Neural cell (in vitro differentiated cells): Measurements from ENCODE around the gene P2RX3. TPM values are rescaled to one million over a fixed set of nuclear protein-coding genes. Genes with fewer than 3 reads are reported as not detected.

Source experiments
- H2AFZ ChIP-seq: fragments of 200-600, 300-800 bp; sonication (generic), shearing (Covaris generic); 2 replicates; pipeline ENCODE4 v1.6.0; 2014; ENCODE audit warnings: low read depth, mild to moderate bottlenecking, antibody characterized with exemption, low read length, moderate library complexity
- H3F3A ChIP-seq: fragments of 200-600 bp; shearing (Covaris generic); 2 replicates; pipeline ENCODE4 v1.6.1; 2016; ENCODE audit warnings: mild to moderate bottlenecking, moderate library complexity, mixed read lengths, antibody characterized with exemption, low read length; ENCODE audit not compliant: insufficient read depth, poor library complexity, severe bottlenecking
- H3K27ac ChIP-seq: fragments of 200-600, 300-800 bp; sonication (generic), shearing (Covaris generic); 2 replicates; pipeline ENCODE4 v1.5.1; 2014; ENCODE audit warnings: mild to moderate bottlenecking, low read length, moderate library complexity
- H3K27me3 ChIP-seq: fragments of 300-800, 200-600 bp; sonication (generic), shearing (Covaris generic); 2 replicates; pipeline ENCODE4 v1.6.0; 2014; ENCODE audit warnings: mild to moderate bottlenecking, low read depth, low read length, moderate library complexity; ENCODE audit not compliant: insufficient read depth
- H3K36me3 ChIP-seq: fragments of 300-800, 200-600 bp; sonication (generic), shearing (Covaris generic); 2 replicates; pipeline ENCODE4 v1.5.1; 2014; ENCODE audit warnings: mild to moderate bottlenecking, antibody characterized with exemption, low read length, moderate library complexity; ENCODE audit not compliant: insufficient read depth
- H3K4me2 ChIP-seq: fragments of 300-800, 200-600 bp; sonication (generic), shearing (Covaris generic); 2 replicates; pipeline ENCODE4 v1.6.0; 2014; ENCODE audit warnings: mild to moderate bottlenecking, low read length
- H3K4me3 ChIP-seq: fragments of 300-800, 200-600 bp; sonication (generic), shearing (Covaris generic); 2 replicates; pipeline ENCODE4 v1.5.1; 2014; ENCODE audit warnings: mild to moderate bottlenecking, low read length, moderate library complexity
- H3K79me2 ChIP-seq: fragments of 200-600 bp; shearing (Covaris generic); replicated peaks from 2 replicates; pipeline ENCODE4 v1.6.0; 2014; ENCODE audit warnings: mild to moderate bottlenecking, low read length, moderate library complexity; ENCODE audit not compliant: insufficient read depth
- H3K9ac ChIP-seq: fragments of 300-800, 200-600 bp; sonication (generic), shearing (Covaris generic); 2 replicates; pipeline ENCODE4 v1.6.1; 2016; ENCODE audit warnings: mild to moderate bottlenecking, low read length, mixed read lengths
- H3K9me2 ChIP-seq: fragments of 200-600 bp; shearing (Covaris generic); 2 replicates; pipeline ENCODE4 v1.6.1; 2016; ENCODE audit warnings: mild to moderate bottlenecking, low read length, mixed read lengths; ENCODE audit not compliant: insufficient read depth
- H3K9me3 ChIP-seq: fragments of 200-600, 300-800 bp; sonication (generic), shearing (Covaris generic); 2 replicates; pipeline ENCODE4 v1.6.1; 2016; ENCODE audit warnings: mild to moderate bottlenecking, mixed run types, low read length, moderate library complexity, mixed read lengths
- H4K20me1 ChIP-seq: fragments of 200-600 bp; shearing (Covaris generic); 2 replicates; pipeline ENCODE4 v1.6.1; 2016; ENCODE audit warnings: mild to moderate bottlenecking, mixed run types; ENCODE audit not compliant: insufficient read depth
- CTCF ChIP-seq: fragments of 450-650 bp; IDR thresholded peaks from 2 replicates; pipeline ENCODE4 v1.5.1; 2014; ENCODE audit warnings: antibody characterized with exemption, mild to moderate bottlenecking, moderate library complexity; ENCODE audit not compliant: poor library complexity, severe bottlenecking
- EP300 ChIP-seq: fragments of 450-650 bp; conservative IDR thresholded peaks from 2 replicates; pipeline ENCODE4 v1.6.1; 2014; ENCODE audit warnings: antibody characterized with exemption, mild to moderate bottlenecking, moderate library complexity; ENCODE audit not compliant: poor library complexity, severe bottlenecking
- EZH2 ChIP-seq: fragments of 200-600, 300-800 bp; shearing (Covaris generic), sonication (generic); IDR thresholded peaks from 2 replicates; pipeline ENCODE4 v1.6.1; 2014; ENCODE audit warnings: antibody characterized with exemption, low read length, borderline replicate concordance, mild to moderate bottlenecking; ENCODE audit not compliant: insufficient read depth, poor library complexity, severe bottlenecking
- MXI1 ChIP-seq: fragments of 450-650 bp; conservative IDR thresholded peaks from 2 replicates; pipeline ENCODE4 v1.6.1; 2014; ENCODE audit warnings: antibody characterized with exemption, mild to moderate bottlenecking; ENCODE audit not compliant: poor library complexity, severe bottlenecking
- POLR2AphosphoS5 ChIP-seq: IDR thresholded peaks from 2 replicates; pipeline ENCODE4 v1.6.1; 2012
- RAD21 ChIP-seq: fragments of 450-650 bp; conservative IDR thresholded peaks from 2 replicates; pipeline ENCODE4 v1.6.1; 2014; ENCODE audit warnings: antibody characterized with exemption, mild to moderate bottlenecking, moderate library complexity
- REST ChIP-seq: IDR thresholded peaks from 2 replicates; pipeline ENCODE4 v1.6.1; 2012; ENCODE audit warnings: borderline replicate concordance
- SMC3 ChIP-seq: fragments of 450-650 bp; conservative IDR thresholded peaks from 2 replicates; pipeline ENCODE4 v1.6.1; 2014; ENCODE audit warnings: antibody characterized with exemption, mild to moderate bottlenecking, moderate library complexity; ENCODE audit not compliant: poor library complexity
- TAF1 ChIP-seq: IDR thresholded peaks from 2 replicates; pipeline ENCODE4 v1.6.1; 2012; ENCODE audit warnings: low read depth
- polyA plus RNA-seq: library from polyadenylated mRNA; depleted of rRNA; stranded (reverse); fragments of >200 nt; gene quantifications from 2 replicates; pipeline ENCODE4 v1.2.3, GENCODE V29; 2014

Gene P2RX3
- polyA plus RNA-seq, 1 donor from 2014 or later = not detected

GRCh38 chr11:57364851-57365660 is 26.9 kb downstream of the P2RX3 start:
- Histone ChIP-seq H3K79me2 (no peaks in the 10 kb centered on the region), H3K9me2 (no peaks in the 10 kb centered on the region), H4K20me1 (no peaks in the 10 kb centered on the region), H3F3A (no peaks in the 10 kb centered on the region), H3K27ac (no peak overlapping the region), H3K27me3 (no peaks in the 10 kb centered on the region), H3K4me3 (no peak overlapping the region), H2AFZ (no peak overlapping the region), H3K9ac (no peak overlapping the region), H3K4me2 (no peak overlapping the region), H3K36me3 (no peaks in the 10 kb centered on the region), H3K9me3 (no peaks in the 10 kb centered on the region)
- no peak for TF ChIP-seq TAF1
- no peak for TF ChIP-seq REST
- TF ChIP-seq EZH2 = no peak
- no peak for TF ChIP-seq RAD21
- TF ChIP-seq POLR2AphosphoS5 = no peak
- TF ChIP-seq SMC3 = no peak
- TF ChIP-seq CTCF = no peak
- no peak for TF ChIP-seq MXI1
- TF ChIP-seq EP300 = no peak

DNA sequence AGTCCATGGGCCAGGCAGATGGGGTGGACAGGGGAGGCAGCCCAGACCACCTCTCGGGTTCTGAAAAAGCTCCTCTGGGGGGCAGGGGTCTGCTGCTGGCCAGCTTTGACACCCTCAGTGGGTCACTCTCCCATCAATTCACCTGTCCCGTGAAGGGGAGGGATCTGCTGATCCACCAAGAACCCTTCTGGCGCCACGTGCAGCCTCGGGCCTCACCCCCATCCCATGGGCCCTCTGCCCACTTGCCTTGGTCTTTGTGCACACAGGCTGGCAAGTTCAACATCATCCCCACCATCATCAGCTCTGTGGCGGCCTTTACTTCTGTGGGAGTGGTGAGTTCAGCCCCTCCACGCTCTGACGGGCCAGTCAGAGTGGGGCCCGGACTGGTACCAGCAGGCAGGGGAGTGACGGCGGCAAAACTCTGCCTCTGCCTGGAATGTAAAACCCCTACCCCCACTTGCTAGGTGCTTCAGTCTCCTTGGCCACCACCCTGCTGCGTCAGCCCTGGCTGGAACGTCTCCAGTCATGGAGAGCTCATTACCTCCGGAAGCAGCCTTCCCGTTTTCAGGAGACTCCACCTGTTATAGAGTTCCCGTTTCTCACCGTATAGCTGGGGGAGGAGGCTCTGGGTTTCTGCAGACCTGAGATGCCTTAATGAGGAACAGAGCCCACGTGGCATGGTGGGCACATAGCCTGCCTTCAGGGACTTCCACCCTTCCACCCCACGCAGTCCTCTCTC is 30.1 kb downstream of the P2RX3 start:
- Histone ChIP-seq H3K4me3 (no peak overlapping the region), H3K79me2 (no peaks in the 10 kb centered on the region), H3K27ac (no peak overlapping the region), H4K20me1 (no peaks in the 10 kb centered on the region), H3K9ac (no peak overlapping the region), H3K27me3 (no peaks in the 10 kb centered on the region), H3K9me2 (no peaks in the 10 kb centered on the region), H2AFZ (no peak overlapping the region), H3K36me3 (no peaks in the 10 kb centered on the region), H3K9me3 (no peaks in the 10 kb centered on the region), H3F3A (no peaks in the 10 kb centered on the region), H3K4me2 (no peak overlapping the region)
- no peak for TF ChIP-seq POLR2AphosphoS5
- TF ChIP-seq EP300 = no peak
- TF ChIP-seq TAF1 = no peak
- TF ChIP-seq CTCF = no peak
- no peak for TF ChIP-seq EZH2
- no peak for TF ChIP-seq REST
- no peak for TF ChIP-seq MXI1
- TF ChIP-seq RAD21 = no peak
- TF ChIP-seq SMC3 = no peak
